Trophoblast cell (in vitro differentiated cells and primary cell): ENCODE data around the gene SURF2.
"Not testable (repeated sequence)": the region's sequence is repeated elsewhere in the genome, so short reads cannot be mapped to it uniquely, and the experiment has no call there.

ENCODE experiments used
- DNase-seq, 2 donors: peaks; one replicate each; pipeline ENCODE4 v3.0.0-alpha.2; 2016
- H2AFZ ChIP-seq: 2 replicates; pipeline ENCODE4 v1.6.1; 2013; ENCODE audit warnings: low read length, moderate library complexity, mild to moderate bottlenecking; ENCODE audit not compliant: insufficient read depth, poor library complexity
- H2AK5ac ChIP-seq: 2 replicates; pipeline ENCODE4 v1.6.1; 2013; ENCODE audit warnings: mild to moderate bottlenecking, low read length
- H2BK120ac ChIP-seq: 2 replicates; pipeline ENCODE4 v1.6.1; 2013; ENCODE audit warnings: low read length, mild to moderate bottlenecking, moderate library complexity; ENCODE audit not compliant: insufficient read depth, poor library complexity
- H2BK12ac ChIP-seq: 2 replicates; pipeline ENCODE4 v1.6.1; 2013; ENCODE audit warnings: mild to moderate bottlenecking, low read length, moderate library complexity
- H2BK5ac ChIP-seq: 2 replicates; pipeline ENCODE4 v1.6.1; 2013; ENCODE audit warnings: low read length, low read depth, moderate library complexity, mild to moderate bottlenecking; ENCODE audit not compliant: poor library complexity
- H3K14ac ChIP-seq: 2 replicates; pipeline ENCODE4 v1.6.1; 2013; ENCODE audit warnings: mild to moderate bottlenecking, low read length
- H3K18ac ChIP-seq: 2 replicates; pipeline ENCODE4 v1.6.1; 2013; ENCODE audit warnings: mild to moderate bottlenecking, low read length
- H3K23ac ChIP-seq: 2 replicates; pipeline ENCODE4 v1.6.1; 2013; ENCODE audit warnings: low read length
- H3K27ac ChIP-seq: 2 replicates; pipeline ENCODE4 v1.5.1; 2013; ENCODE audit warnings: low read depth, mild to moderate bottlenecking, inconsistent platforms, low read length, moderate library complexity
- H3K27me3 ChIP-seq: 2 replicates; pipeline ENCODE4 v1.6.1; 2013; ENCODE audit warnings: inconsistent platforms, mild to moderate bottlenecking, low read length, moderate library complexity; ENCODE audit not compliant: insufficient read depth
- H3K36me3 ChIP-seq, 2 experiments: 1 replicate in 1 of 2; 2 replicates in 1 of 2; pipeline ENCODE4 v1.6.1; 2013; ENCODE audit warnings: low read length in 2 of 2, mild to moderate bottlenecking in 2 of 2, moderate library complexity in 1 of 2; ENCODE audit not compliant: insufficient read depth in 2 of 2, control insufficient read depth in 1 of 2
- H3K4ac ChIP-seq: 2 replicates; pipeline ENCODE4 v1.6.1; 2013; ENCODE audit warnings: low read depth, mild to moderate bottlenecking, low read length, moderate library complexity
- H3K4me1 ChIP-seq, 2 experiments: 1 replicate in 1 of 2; 2 replicates in 1 of 2; pipeline ENCODE4 v1.6.1; 2013; ENCODE audit warnings: low read length in 2 of 2, mild to moderate bottlenecking in 2 of 2, moderate library complexity in 1 of 2; ENCODE audit not compliant: insufficient read depth in 2 of 2, control insufficient read depth in 1 of 2
- H3K4me2 ChIP-seq: 2 replicates; pipeline ENCODE4 v1.6.1; 2013; ENCODE audit warnings: inconsistent platforms, mild to moderate bottlenecking, low read length, moderate library complexity
- H3K4me3 ChIP-seq: 2 replicates; pipeline ENCODE4 v1.5.1; 2013; ENCODE audit warnings: mild to moderate bottlenecking, low read depth, low read length, inconsistent platforms
- H3K79me1 ChIP-seq: one replicate; pipeline ENCODE4 v1.6.1; 2013; ENCODE audit warnings: low read length
- H3K79me2 ChIP-seq: 2 replicates; pipeline ENCODE4 v1.6.1; 2013; ENCODE audit warnings: low read length, mild to moderate bottlenecking; ENCODE audit not compliant: control insufficient read depth, insufficient read depth, poor library complexity
- H3K9ac ChIP-seq: 2 replicates; pipeline ENCODE4 v1.6.1; 2013; ENCODE audit warnings: mild to moderate bottlenecking, low read length
- H3K9me3 ChIP-seq: 2 replicates; pipeline ENCODE4 v1.6.1; 2013; ENCODE audit warnings: low read depth, mild to moderate bottlenecking, control low read depth, inconsistent platforms, low read length; ENCODE audit not compliant: insufficient read depth
- H4K12ac ChIP-seq: 2 replicates; pipeline ENCODE4 v1.6.1; 2013; ENCODE audit warnings: low read depth, mild to moderate bottlenecking, low read length, moderate library complexity
- H4K8ac ChIP-seq: 2 replicates; pipeline ENCODE4 v1.6.1; 2013; ENCODE audit warnings: low read depth, mild to moderate bottlenecking, low read length, moderate library complexity
- H4K91ac ChIP-seq: one replicate; pipeline ENCODE4 v1.6.1; 2013; ENCODE audit warnings: low read depth, mild to moderate bottlenecking, low read length, moderate library complexity
- WGBS: extraction: QIAGEN DNeasy Blood & Tissue Kit; methylation state at CpG from one replicate; pipeline ENCODE4 v1.1.7; 2013; ENCODE audit warnings: missing lambda C conversion rate; ENCODE audit not compliant: insufficient read length, insufficient coverage; ENCODE audit errors: extremely low coverage; 5-methylcytosine and 5-hydroxymethylcytosine counted together

The SURF2 gene

GRCh38 chr9:133333011-133333410 is 23.3 kb upstream of the SURF2 start:
- Histone ChIP-seq H4K91ac (no peak overlapping the region), H2AK5ac (no peak overlapping the region), H3K9me3 (peaks cover 2% of the 10 kb centered on the region), H3K79me1 (peaks cover 6% of the 10 kb centered on the region), H3K4ac (no peak overlapping the region), H4K8ac (no peak overlapping the region), H4K12ac (no peak overlapping the region), H3K36me3 (peaks cover 34 to 40% of the 10 kb centered on the region in 2 experiments), H2BK120ac (no peak overlapping the region), H3K27ac (no peak overlapping the region), H2BK5ac (no peak overlapping the region), H3K4me1 (peaks cover 0 to 3% of the 10 kb centered on the region in 2 experiments), H3K9ac (no peak overlapping the region), H3K4me2 (no peak overlapping the region), H3K27me3 (no peaks in the 10 kb centered on the region), H3K79me2 (peaks cover 5% of the 10 kb centered on the region), H2AFZ (no peak overlapping the region), H3K18ac (no peak overlapping the region), H3K4me3 (no peak overlapping the region), H2BK12ac (no peak overlapping the region), H3K14ac (no peak overlapping the region), H3K23ac (no peak overlapping the region)
- DNase-seq, result no peak
- WGBS, result no CpG with 5 or more reads among the region's 11 CpGs

- H4K91ac ChIP-seq, result no peak overlapping the region
- no peak overlapping the region for H2BK120ac ChIP-seq
- no peak overlapping the region for H4K12ac ChIP-seq
- no peaks in the 10 kb centered on the region for H3K27me3 ChIP-seq
- no peak overlapping the region for H2AFZ ChIP-seq
- no peak overlapping the region for H3K9ac ChIP-seq
- H3K4me3 ChIP-seq, result no peak overlapping the region
- peaks cover 5% of the 10 kb centered on the region for H3K79me2 ChIP-seq
- DNase-seq, result no peak
- H2BK12ac ChIP-seq, result no peak overlapping the region
- H3K9me3 ChIP-seq, result peaks cover 2% of the 10 kb centered on the region
- no peak overlapping the region for H3K27ac ChIP-seq
- WGBS, result no CpG with 5 or more reads among the region's 10 CpGs
- no peak overlapping the region for H3K4me2 ChIP-seq
- H3K14ac ChIP-seq, result no peak overlapping the region
- H3K79me1 ChIP-seq, result peaks cover 6% of the 10 kb centered on the region
- H4K8ac ChIP-seq, result no peak overlapping the region
- H2AK5ac ChIP-seq, result no peak overlapping the region
- H3K4ac ChIP-seq, result no peak overlapping the region
- H3K4me1 ChIP-seq, result peaks cover 0 to 3% of the 10 kb centered on the region in 2 experiments
- no peak overlapping the region for H3K23ac ChIP-seq
- peaks cover 34 to 40% of the 10 kb centered on the region in 2 experiments for H3K36me3 ChIP-seq
- no peak overlapping the region for H2BK5ac ChIP-seq
- H3K18ac ChIP-seq, result no peak overlapping the region
These were observed 22.8 kb upstream of the SURF2 start for GRCh38 chr9:133333566-133333965.

GRCh38 chr9:133334161-133334560 is 22.2 kb upstream of the SURF2 start:
- WGBS, result no CpG with 5 or more reads among the region's 6 CpGs

GRCh38 chr9:133334888-133335287 is 21.5 kb upstream of the SURF2 start:
- not testable (repeated sequence) for H3K18ac ChIP-seq, H3K4me3 ChIP-seq, H3K4me1 ChIP-seq, H3K27ac ChIP-seq, H3K9ac ChIP-seq, DNase-seq, H3K9me3 ChIP-seq, H2BK120ac ChIP-seq, H3K79me1 ChIP-seq, H4K12ac ChIP-seq, H2AK5ac ChIP-seq, H4K8ac ChIP-seq, H3K79me2 ChIP-seq, H2BK12ac ChIP-seq, H2AFZ ChIP-seq, H3K23ac ChIP-seq, H3K14ac ChIP-seq, H2BK5ac ChIP-seq, H3K27me3 ChIP-seq, H4K91ac ChIP-seq
- Histone ChIP-seq H3K36me3 (peaks cover 38 to 48% of the 10 kb centered on the region in 2 experiments), H3K4me2 (peak overlapping the region; percentile 8), H3K4ac (peak overlapping the region; percentile 17)
- no CpG with 5 or more reads among the region's 11 CpGs for WGBS

More at GRCh38 chr9:133334161-133334560, 22.2 kb upstream of the SURF2 start:
- no peak overlapping the region for H3K9ac ChIP-seq
- H3K4me2 ChIP-seq, result no peak overlapping the region
- peaks cover 34 to 42% of the 10 kb centered on the region in 2 experiments for H3K36me3 ChIP-seq
- peaks cover 2% of the 10 kb centered on the region for H3K9me3 ChIP-seq
- peaks cover 5% of the 10 kb centered on the region for H3K79me2 ChIP-seq
- no peak for DNase-seq
- H3K4me1 ChIP-seq, result peaks cover 0 to 3% of the 10 kb centered on the region in 2 experiments
- no peak overlapping the region for H2BK12ac ChIP-seq
- no peak overlapping the region for H2BK5ac ChIP-seq
- H4K91ac ChIP-seq, result no peak overlapping the region
- no peak overlapping the region for H4K8ac ChIP-seq
- H3K14ac ChIP-seq, result no peak overlapping the region
- H3K4me3 ChIP-seq, result no peak overlapping the region
- H3K18ac ChIP-seq, result no peak overlapping the region
- H3K4ac ChIP-seq, result no peak overlapping the region
- H3K27me3 ChIP-seq, result no peaks in the 10 kb centered on the region
- no peak overlapping the region for H2AFZ ChIP-seq
- H4K12ac ChIP-seq, result no peak overlapping the region
- no peak overlapping the region for H2BK120ac ChIP-seq
- H3K79me1 ChIP-seq, result peaks cover 6% of the 10 kb centered on the region
- no peak overlapping the region for H3K23ac ChIP-seq
- H3K27ac ChIP-seq, result no peak overlapping the region
- H2AK5ac ChIP-seq, result no peak overlapping the region
